Stomach (tissue), 4 donors: ENCODE results near the gene CDC27.

Experiments
- CTCF ChIP-seq, 7 experiments: fragments of 450-650 bp in 4 of 7; fragments of 200-600 bp in 3 of 7; sonication (generic) in 3 of 7; IDR thresholded peaks; one replicate each; pipeline ENCODE4 v1.5.1; 2016 to 2019; ENCODE audit warnings: antibody characterized with exemption in 7 of 7, control low read depth in 2 of 7, mild to moderate bottlenecking in 1 of 7
- EP300 ChIP-seq: sonication (generic); formaldehyde crosslinking; IDR thresholded peaks from one replicate; pipeline ENCODE4 v1.6.1; 2017; ENCODE audit warnings: antibody characterized with exemption
- POLR2A ChIP-seq, 4 donors: fragments of 450-650 bp; IDR thresholded peaks; one replicate each; pipeline ENCODE4 v1.6.1; 2016; ENCODE audit warnings: antibody characterized with exemption in 4 of 4, control low read depth in 2 of 4, mild to moderate bottlenecking in 1 of 4, moderate library complexity in 1 of 4
- POLR2AphosphoS5 ChIP-seq, 3 donors: sonication (generic); formaldehyde crosslinking; IDR thresholded peaks; one replicate each; pipeline ENCODE4 v1.6.1; 2016; ENCODE audit warnings: antibody characterized with exemption in 3 of 3

GRCh38 chr17:47120521-47121095 lies 68.5 kb downstream of the CDC27 start:
- no peak for TF ChIP-seq POLR2A (IDR thresholded peaks at IDR 0.05)
- no peak for TF ChIP-seq POLR2AphosphoS5 (IDR thresholded peaks at IDR 0.05)
- TF ChIP-seq CTCF (IDR thresholded peaks at IDR 0.05), result no peak
- TF ChIP-seq EP300, result no peak
